Measurements from ENCODE around the gene DGUOK.

DGUOK gene

DNA sequence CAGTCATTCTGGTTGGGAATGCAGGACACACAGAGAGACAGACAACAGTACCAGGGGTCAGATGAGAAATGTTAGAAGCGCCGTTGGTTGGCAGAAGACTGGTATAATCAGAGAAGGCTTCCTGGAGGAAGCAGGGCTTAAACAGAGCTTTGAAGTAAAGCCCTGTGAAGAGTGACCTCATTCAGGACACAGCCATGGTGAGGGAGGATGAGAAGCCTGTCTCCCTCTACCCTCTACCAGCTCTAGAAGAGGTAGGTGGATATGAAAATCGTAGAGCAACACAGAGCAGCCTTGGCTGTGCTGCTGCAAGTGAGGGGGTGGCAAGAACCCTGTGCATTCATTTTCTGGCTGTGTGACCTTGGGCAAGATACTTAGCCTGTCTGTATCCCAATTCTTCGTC lies 72.3 kb downstream of the DGUOK start:
- H3K36me3 Mint-ChIP-seq = no peaks in the 10 kb centered on the region
- H3K27ac Mint-ChIP-seq = peak overlapping the region; percentile 89
- no peaks in the 10 kb centered on the region for H3K27me3 Mint-ChIP-seq
- H3K4me1 Mint-ChIP-seq (ENCODE audit: low read depth) = peaks cover 83% of the 10 kb centered on the region
- H3K4me3 Mint-ChIP-seq = peak overlapping the region; percentile 11
- no peaks in the 10 kb centered on the region for H3K9me3 Mint-ChIP-seq (ENCODE audit: low read depth)

DNA sequence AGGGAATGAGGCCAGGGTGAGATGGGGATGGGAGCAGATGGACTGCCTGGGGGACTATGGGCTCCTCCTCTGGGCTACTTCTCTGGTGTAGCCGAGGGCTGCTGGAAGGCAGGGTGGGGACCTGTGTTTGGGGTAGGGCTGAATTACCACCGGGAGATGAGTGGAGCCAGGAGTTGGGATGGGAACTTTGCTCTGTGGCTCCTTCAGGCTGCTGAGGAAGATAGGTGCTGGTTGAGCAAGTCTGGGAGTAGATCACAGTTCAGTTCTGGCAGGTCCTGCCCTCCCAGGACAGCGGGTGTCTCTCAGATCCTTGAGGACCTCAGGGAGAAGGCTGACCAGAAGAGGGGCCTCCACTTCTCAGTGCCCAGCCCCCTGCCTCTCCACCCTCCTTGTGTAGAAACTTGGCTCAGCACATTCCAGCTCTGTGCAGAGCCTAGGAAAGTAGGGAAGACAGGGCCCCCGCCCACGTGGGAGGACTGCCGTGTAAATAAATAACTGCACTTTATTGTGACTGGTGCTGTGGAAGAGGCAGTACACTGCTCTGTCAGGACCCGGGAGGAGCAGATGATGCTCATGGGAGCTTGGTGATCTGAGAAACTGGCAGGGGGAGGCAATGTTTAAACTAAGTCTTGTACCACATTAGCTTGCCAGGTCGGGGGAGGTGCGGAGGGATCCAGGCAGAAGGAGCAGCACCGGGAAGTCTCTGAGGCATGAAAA lies 73.4 kb downstream of the DGUOK start:
- Mint-ChIP-seq H3K27ac (peak overlapping the region; percentile 72), H3K9me3 (ENCODE audit: low read depth) (no peaks in the 10 kb centered on the region), H3K36me3 (no peaks in the 10 kb centered on the region), H3K27me3 (no peaks in the 10 kb centered on the region), H3K4me3 (peak overlapping the region; percentile 39), H3K4me1 (ENCODE audit: low read depth) (peaks cover 84% of the 10 kb centered on the region)

DNA sequence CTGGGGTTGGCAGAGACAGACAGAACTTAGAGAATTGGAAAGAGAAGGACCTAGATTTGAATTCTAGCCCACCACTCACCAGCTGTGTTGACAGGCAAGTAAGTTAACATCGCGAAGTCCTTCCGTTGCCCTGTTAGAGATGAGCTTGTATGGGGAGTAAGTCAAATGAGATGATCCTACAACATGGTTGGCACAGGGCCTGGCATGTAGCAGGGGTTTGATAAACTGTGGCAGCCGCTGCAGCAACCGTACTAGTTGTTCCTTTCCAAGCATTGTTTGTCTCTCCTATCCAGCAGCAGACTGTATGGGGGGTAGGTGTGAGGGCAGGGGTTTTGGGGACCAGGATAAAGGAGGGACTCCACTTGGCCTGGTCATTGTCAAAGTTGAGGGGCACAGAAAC lies 74.0 kb downstream of the DGUOK start:
- no peaks in the 10 kb centered on the region for H3K9me3 Mint-ChIP-seq (ENCODE audit: low read depth)
- H3K27me3 Mint-ChIP-seq = no peaks in the 10 kb centered on the region
- H3K4me1 Mint-ChIP-seq (ENCODE audit: low read depth) = peaks cover 84% of the 10 kb centered on the region
- H3K4me3 Mint-ChIP-seq = peak overlapping the region; percentile 39
- H3K27ac Mint-ChIP-seq = peak overlapping the region; percentile 72
- H3K36me3 Mint-ChIP-seq = no peaks in the 10 kb centered on the region

DNA sequence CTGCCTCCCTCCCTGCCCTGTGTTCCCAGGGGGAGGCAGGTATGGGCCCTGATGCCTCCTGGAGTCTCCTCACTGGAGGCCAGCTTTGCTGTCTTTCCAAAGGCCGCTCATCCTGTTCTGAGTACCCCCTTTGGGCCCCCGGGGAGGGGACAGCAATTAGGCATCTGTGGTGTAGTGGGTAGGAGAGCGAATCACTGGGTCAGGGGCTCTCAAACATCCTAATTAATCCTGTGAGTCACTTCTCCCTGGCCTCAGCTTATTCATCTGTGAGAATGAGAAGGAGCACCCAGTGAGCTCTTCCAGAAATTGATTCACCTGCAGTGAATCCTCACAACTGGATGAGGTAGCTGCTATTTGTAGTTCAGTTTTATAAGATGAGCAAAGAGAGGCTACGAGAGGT lies 74.4 kb downstream of the DGUOK start:
- Mint-ChIP-seq H3K27me3 (no peaks in the 10 kb centered on the region), H3K9me3 (ENCODE audit: low read depth) (no peaks in the 10 kb centered on the region), H3K27ac (peak overlapping the region; percentile 54), H3K4me1 (ENCODE audit: low read depth) (peaks cover 84% of the 10 kb centered on the region), H3K4me3 (peak overlapping the region; percentile 87), H3K36me3 (no peaks in the 10 kb centered on the region)

DNA sequence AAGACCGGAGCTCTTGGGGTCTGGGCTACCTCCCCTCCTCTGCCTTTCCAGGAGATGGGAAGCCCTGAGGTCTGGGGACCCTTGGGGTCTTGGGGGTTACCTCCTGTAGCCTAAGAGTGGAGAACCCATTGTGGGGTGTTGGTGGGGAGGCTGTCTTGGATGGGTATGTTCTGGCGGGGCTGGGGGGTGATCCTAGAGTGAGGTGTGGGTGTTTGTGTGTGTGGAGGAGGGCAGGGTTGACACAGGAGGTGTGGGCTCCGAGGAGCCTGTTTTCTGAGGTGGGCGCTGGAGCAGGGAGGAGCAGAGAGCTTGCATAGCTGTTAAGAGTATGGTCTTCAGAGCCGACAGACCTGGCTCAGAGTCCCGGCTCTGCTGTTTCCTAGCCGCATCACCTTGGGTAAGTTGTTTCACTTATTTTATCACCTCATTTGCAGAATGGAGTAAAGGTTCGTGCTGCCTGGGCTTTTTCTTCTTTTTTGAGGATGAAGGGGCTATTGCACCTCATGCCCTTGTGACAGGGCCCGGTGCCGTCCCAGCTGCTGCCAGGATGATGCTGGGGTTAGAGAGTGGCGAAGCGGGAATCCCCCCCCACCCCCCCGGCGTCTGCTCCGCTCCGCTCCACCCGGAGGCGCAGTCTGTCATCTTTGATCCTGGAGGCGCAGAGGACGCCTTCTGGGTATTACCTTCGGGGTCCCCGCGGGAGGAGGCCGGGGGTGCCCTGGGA lies 75.3 kb downstream of the DGUOK start:
- Mint-ChIP-seq H3K27me3 (no peaks in the 10 kb centered on the region), H3K4me3 (peak overlapping the region; percentile 87), H3K36me3 (no peaks in the 10 kb centered on the region), H3K9me3 (ENCODE audit: low read depth) (no peaks in the 10 kb centered on the region), H3K27ac (peak overlapping the region; percentile 54), H3K4me1 (ENCODE audit: low read depth) (peaks cover 82% of the 10 kb centered on the region)

DNA sequence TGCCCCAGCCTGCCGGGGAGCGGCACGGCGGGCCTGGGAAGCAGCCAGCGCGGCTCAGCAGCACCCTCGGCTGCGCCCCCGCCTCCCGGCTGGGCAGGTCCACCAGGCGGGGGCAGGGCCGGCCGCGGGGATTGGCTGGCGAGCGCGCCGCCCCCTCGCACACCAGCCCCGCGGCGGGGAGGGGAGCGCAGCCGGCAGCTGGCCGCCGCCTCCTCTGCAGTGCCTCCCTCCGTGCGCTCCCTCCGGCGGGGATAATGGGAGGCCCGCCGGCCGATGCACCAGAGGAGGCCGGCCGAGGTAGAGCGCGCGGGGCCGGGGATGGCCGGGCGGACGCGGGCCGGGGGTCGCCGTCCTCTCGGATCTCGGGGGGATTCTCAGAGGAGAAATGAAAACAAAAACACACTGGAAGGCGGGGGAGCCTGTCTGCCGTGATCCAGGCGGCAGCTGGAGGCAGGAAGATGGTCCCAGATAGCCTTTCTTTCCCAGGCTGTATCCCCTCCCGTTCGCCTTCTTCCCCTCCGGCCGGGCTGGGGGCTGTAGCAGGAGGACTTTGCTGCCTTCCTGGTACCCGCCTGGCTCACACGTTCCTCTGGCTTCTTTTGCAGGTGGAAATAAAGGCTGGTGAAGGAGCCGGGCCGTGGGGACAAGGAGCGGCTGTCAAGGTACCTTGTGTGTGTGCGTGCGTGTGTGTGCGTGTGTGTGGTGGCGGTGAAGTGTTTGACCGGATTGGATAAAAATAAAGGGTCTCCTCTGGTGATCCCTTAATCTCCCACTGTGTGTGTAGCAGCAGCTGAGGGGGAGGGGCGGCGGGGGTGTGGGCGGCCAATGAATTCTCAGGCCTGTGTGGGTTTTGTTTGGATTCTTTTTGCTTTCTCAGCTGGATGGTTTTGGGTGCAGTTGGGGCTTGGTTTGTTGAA lies 76.1 kb downstream of the DGUOK start:
- Mint-ChIP-seq H3K4me3 (peak overlapping the region; percentile 82), H3K9me3 (ENCODE audit: low read depth) (no peaks in the 10 kb centered on the region), H3K27ac (no peak overlapping the region), H3K27me3 (no peaks in the 10 kb centered on the region), H3K4me1 (ENCODE audit: low read depth) (peaks cover 78% of the 10 kb centered on the region), H3K36me3 (no peaks in the 10 kb centered on the region)

DNA sequence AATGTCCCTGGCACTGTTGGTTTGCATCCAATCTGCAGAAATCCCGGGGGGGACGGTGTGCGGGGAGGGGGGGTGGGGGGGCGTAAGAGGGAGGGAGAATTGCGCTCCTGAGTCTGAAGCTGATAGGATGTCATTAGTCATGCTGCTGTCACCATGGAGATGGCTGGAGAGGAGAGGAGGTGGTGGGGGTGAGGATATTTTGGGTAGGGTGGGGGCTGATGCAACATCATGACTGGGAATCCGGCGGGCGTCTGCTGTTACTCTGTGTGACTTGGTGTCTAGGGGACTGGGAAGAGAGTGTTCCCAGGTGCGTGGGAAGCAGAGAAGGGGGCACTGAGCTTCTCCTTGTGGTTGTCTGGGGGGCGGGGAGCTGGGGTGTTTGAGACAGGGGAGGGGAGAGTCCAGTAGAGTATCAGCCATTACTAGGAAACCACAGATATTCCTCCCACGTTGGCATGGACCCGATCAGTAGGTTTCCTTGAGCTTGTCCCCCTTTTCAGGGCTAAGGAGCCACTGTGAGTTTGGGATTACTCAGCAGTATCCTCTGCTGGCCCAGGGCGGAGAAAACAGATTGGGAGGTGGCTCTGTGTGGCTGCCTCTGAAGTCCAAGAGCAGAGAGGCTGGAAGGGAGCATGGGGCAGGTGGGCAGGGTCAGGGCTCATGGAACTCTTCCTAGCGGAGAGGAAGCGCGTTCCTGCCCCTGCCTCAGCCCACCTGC lies 77.0 kb downstream of the DGUOK start:
- H3K9me3 Mint-ChIP-seq (ENCODE audit: low read depth) = no peaks in the 10 kb centered on the region
- peaks cover 76% of the 10 kb centered on the region for H3K4me1 Mint-ChIP-seq (ENCODE audit: low read depth)
- H3K36me3 Mint-ChIP-seq = no peaks in the 10 kb centered on the region
- H3K27ac Mint-ChIP-seq = no peak overlapping the region
- no peaks in the 10 kb centered on the region for H3K27me3 Mint-ChIP-seq
- H3K4me3 Mint-ChIP-seq = peak overlapping the region; percentile 58

DNA sequence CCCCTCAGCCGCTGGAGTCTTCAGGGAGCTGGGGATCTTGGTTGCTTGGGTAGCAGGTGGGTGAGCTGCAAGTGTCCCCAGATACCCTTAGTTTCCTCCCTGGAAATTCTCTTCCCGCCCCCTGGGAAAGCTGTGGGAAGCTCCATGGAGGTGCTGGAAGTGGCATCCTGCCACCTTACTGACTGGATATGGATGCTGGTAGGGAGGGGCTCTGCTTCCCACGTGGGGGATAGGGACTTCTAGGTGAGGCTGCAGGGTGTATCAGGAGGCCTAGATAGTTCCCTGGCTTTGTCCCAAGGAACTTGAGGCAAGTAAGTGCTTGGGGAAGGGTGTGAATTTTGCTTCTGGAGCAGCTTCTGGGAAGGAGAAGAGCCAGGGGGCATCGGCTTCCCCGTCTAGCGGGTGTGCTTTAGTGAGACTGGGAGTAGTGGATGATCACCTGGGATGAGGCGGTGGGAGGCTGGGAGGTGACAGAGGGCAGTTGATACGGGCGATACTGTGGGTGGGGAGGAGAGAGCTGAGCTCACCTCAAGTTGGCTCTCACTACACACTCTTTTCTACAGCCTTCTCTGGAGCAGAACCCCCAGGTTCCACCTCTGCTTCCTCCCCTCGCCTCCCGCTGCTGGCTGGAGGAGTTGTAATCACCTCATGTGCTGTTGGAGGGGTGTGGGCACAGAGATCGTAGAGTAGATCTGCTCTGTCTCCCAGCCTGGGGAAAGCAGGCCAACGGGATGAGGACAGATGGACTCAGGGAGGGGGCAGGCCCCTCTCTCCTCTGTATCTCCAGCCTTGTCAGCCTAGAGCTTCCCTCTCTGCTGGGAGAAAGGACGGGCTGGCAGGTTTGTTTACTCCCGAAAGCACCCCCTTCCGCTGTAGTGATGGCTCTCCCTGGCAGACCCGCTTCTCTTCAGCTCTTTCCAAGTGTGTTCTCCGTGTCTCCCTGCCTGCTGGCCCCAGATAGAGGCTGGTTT lies 77.8 kb downstream of the DGUOK start:
- no peaks in the 10 kb centered on the region for H3K27me3 Mint-ChIP-seq
- no peak overlapping the region for H3K27ac Mint-ChIP-seq
- H3K4me3 Mint-ChIP-seq = peak overlapping the region; percentile 15
- H3K9me3 Mint-ChIP-seq (ENCODE audit: low read depth) = no peaks in the 10 kb centered on the region
- no peaks in the 10 kb centered on the region for H3K36me3 Mint-ChIP-seq
- H3K4me1 Mint-ChIP-seq (ENCODE audit: low read depth) = peaks cover 71% of the 10 kb centered on the region

DNA sequence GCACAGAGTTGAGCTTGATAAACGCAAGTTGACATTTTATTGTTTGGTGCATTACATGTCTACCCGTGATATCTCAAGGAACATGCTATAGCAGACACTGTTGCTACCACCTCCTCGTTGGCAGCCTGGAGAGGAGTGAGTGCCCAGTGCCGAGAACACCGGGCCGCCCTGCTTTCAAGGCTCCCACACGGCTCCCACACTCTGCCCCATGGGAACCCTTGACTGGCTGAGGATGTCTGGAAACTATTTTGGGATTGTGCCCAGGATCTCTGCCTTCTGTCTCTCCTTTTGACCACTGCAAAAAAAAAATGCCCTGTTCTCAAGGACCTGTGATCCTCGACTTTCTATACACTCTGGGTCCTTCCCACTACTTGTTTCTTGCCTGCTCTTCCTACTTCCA lies 79.1 kb downstream of the DGUOK start:
- H3K9me3 Mint-ChIP-seq (ENCODE audit: low read depth) = no peaks in the 10 kb centered on the region
- no peaks in the 10 kb centered on the region for H3K36me3 Mint-ChIP-seq
- peaks cover 63% of the 10 kb centered on the region for H3K4me1 Mint-ChIP-seq (ENCODE audit: low read depth)
- H3K4me3 Mint-ChIP-seq = no peak overlapping the region
- H3K27me3 Mint-ChIP-seq = no peaks in the 10 kb centered on the region
- H3K27ac Mint-ChIP-seq = no peak overlapping the region

DNA sequence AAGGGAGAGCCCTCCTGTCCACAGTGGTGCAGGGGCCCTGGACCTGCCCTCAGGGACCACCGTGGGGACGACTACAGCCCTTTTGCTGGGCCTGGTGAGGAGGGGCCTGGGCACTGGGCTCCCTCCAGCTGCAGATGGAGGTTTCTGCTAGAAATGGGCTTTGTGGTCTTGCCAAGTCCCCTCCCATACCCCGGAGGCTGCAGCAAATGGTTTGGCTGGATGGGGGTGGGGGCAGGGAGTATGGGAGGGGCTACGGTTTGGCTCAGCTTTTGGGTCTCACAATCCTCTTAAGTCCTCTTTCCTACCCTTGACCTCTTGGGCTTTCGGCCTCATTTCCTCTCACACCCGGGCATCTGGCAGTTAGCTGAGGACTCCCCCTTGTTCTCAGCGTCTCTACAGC lies 79.8 kb downstream of the DGUOK start:
- Mint-ChIP-seq H3K27ac (no peak overlapping the region), H3K4me1 (ENCODE audit: low read depth) (peaks cover 59% of the 10 kb centered on the region), H3K4me3 (no peak overlapping the region)

DNA sequence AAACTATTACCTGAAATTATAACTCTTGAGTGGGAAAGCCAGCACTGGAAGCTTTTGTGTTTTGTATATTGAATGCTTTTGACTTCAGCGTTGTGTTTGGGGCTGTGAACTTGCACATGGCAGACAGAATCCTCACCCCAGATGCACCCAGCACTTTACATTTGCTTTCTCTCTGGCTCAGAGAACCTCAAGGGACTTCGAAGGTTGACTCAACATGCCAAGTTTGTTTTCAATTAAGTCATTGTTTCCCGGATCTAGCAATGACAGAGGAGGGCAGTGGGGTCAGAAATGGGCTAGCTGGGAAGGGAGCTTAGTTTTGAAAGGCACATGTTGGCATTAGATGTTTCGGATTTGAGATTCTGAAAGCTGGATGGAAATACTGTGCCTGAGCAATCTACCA lies 80.4 kb downstream of the DGUOK start:
- no peaks in the 10 kb centered on the region for H3K9me3 Mint-ChIP-seq (ENCODE audit: low read depth)
- no peaks in the 10 kb centered on the region for H3K36me3 Mint-ChIP-seq
- H3K4me1 Mint-ChIP-seq (ENCODE audit: low read depth) = peaks cover 57% of the 10 kb centered on the region
- H3K27ac Mint-ChIP-seq = no peak overlapping the region
- no peaks in the 10 kb centered on the region for H3K27me3 Mint-ChIP-seq
- no peak overlapping the region for H3K4me3 Mint-ChIP-seq

More for the DNA sequence above, 79.8 kb downstream of the DGUOK start:
- H3K27me3 Mint-ChIP-seq = no peaks in the 10 kb centered on the region
- no peaks in the 10 kb centered on the region for H3K36me3 Mint-ChIP-seq
- H3K9me3 Mint-ChIP-seq (ENCODE audit: low read depth) = no peaks in the 10 kb centered on the region

DNA sequence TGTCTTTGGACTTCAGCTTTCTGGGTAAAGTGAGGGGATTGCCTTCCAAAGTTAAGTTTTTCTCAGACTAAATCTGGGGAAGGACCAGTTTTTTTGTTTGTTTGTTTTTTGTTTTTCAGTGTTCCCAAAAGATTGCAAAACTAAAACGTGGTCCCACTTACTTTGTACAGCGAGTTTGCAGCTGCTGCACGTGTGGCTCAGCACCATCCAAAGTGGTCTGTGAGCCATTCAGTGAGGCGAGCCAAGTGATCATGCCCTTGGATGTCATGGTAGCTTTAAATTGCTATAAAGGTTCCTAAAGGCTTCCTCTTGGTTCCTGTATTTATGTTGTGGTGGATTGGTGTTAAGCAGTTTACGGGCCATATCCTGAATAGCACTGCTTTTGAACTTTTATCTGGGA lies 81.0 kb downstream of the DGUOK start:
- H3K4me1 Mint-ChIP-seq (ENCODE audit: low read depth) = peaks cover 60% of the 10 kb centered on the region
- H3K4me3 Mint-ChIP-seq = no peak overlapping the region
- H3K27ac Mint-ChIP-seq = no peak overlapping the region
- H3K9me3 Mint-ChIP-seq (ENCODE audit: low read depth) = no peaks in the 10 kb centered on the region
- H3K27me3 Mint-ChIP-seq = no peaks in the 10 kb centered on the region
- H3K36me3 Mint-ChIP-seq = no peaks in the 10 kb centered on the region

All from activated naive CD8-positive, alpha-beta T cell (primary cell).